ENCODE data around the gene NUFIP1. TPM values are rescaled to one million over a fixed set of nuclear protein-coding genes. Genes with fewer than 3 reads are reported as not detected.

Gene NUFIP1
- total and polyA plus RNA-seq, 2 experiments from 2014 or later = 7.7 to 23.9 TPM

DNA sequence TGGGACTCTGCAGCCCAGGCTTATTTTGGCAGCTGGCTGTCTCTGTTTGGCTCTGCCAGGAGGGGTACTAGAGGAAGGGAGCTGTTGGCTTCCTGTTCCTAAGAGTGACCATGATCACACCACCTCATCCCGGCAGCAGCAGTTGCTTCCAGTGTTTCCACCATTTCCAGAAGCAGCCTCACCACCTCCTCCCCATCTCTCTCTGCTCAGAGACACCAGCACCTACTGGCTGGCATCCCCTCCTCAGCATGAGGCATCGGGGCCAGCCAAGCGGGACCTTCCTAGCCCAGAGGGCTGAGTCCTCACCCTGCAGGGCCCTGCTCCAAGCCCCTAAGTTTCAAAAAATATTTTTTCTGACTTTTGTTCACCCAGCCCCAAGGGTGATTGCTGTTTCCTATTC lies 59.0 kb downstream of the NUFIP1 start:
- H3K27me3 Mint-ChIP-seq (ENCODE audit: insufficient read depth, low read depth, poor library complexity) = peaks cover 4% of the 10 kb centered on the region
- Histone ChIP-seq H3K27ac (ENCODE audit: low read depth) (no peak overlapping the region), H3K9me2 (ENCODE audit: insufficient read depth) (no peaks in the 10 kb centered on the region), H2AFZ (peak overlapping the region; percentile 81; the same call in 1 of the 2 replicates), H3F3A (replicated peaks; ENCODE audit: low read depth) (no peaks in the 10 kb centered on the region), H3K4me3 (no peak overlapping the region), H4K20me1 (replicated peaks; ENCODE audit: insufficient read depth) (no peaks in the 10 kb centered on the region), H3K36me3 (ENCODE audit: insufficient read depth) (no peaks in the 10 kb centered on the region), H3K4me2 (no peak overlapping the region), H3K4me1 (ENCODE audit: insufficient read depth) (peaks cover 4% of the 10 kb centered on the region; the same call in 1 of the 2 replicates), H3K27me3 (ENCODE audit: insufficient read depth) (no peaks in the 10 kb centered on the region), H3K79me2 (replicated peaks; ENCODE audit: insufficient read depth) (no peaks in the 10 kb centered on the region)
- no peak overlapping the region for H3K4me3 Mint-ChIP-seq
- no peaks in the 10 kb centered on the region for H3K9me3 Mint-ChIP-seq
- no peak for TF ChIP-seq CREB1 (CRISPR knock-in tag; IDR thresholded peaks at IDR 0.05; ENCODE audit: low read depth)
- TF ChIP-seq, protein P1, sequence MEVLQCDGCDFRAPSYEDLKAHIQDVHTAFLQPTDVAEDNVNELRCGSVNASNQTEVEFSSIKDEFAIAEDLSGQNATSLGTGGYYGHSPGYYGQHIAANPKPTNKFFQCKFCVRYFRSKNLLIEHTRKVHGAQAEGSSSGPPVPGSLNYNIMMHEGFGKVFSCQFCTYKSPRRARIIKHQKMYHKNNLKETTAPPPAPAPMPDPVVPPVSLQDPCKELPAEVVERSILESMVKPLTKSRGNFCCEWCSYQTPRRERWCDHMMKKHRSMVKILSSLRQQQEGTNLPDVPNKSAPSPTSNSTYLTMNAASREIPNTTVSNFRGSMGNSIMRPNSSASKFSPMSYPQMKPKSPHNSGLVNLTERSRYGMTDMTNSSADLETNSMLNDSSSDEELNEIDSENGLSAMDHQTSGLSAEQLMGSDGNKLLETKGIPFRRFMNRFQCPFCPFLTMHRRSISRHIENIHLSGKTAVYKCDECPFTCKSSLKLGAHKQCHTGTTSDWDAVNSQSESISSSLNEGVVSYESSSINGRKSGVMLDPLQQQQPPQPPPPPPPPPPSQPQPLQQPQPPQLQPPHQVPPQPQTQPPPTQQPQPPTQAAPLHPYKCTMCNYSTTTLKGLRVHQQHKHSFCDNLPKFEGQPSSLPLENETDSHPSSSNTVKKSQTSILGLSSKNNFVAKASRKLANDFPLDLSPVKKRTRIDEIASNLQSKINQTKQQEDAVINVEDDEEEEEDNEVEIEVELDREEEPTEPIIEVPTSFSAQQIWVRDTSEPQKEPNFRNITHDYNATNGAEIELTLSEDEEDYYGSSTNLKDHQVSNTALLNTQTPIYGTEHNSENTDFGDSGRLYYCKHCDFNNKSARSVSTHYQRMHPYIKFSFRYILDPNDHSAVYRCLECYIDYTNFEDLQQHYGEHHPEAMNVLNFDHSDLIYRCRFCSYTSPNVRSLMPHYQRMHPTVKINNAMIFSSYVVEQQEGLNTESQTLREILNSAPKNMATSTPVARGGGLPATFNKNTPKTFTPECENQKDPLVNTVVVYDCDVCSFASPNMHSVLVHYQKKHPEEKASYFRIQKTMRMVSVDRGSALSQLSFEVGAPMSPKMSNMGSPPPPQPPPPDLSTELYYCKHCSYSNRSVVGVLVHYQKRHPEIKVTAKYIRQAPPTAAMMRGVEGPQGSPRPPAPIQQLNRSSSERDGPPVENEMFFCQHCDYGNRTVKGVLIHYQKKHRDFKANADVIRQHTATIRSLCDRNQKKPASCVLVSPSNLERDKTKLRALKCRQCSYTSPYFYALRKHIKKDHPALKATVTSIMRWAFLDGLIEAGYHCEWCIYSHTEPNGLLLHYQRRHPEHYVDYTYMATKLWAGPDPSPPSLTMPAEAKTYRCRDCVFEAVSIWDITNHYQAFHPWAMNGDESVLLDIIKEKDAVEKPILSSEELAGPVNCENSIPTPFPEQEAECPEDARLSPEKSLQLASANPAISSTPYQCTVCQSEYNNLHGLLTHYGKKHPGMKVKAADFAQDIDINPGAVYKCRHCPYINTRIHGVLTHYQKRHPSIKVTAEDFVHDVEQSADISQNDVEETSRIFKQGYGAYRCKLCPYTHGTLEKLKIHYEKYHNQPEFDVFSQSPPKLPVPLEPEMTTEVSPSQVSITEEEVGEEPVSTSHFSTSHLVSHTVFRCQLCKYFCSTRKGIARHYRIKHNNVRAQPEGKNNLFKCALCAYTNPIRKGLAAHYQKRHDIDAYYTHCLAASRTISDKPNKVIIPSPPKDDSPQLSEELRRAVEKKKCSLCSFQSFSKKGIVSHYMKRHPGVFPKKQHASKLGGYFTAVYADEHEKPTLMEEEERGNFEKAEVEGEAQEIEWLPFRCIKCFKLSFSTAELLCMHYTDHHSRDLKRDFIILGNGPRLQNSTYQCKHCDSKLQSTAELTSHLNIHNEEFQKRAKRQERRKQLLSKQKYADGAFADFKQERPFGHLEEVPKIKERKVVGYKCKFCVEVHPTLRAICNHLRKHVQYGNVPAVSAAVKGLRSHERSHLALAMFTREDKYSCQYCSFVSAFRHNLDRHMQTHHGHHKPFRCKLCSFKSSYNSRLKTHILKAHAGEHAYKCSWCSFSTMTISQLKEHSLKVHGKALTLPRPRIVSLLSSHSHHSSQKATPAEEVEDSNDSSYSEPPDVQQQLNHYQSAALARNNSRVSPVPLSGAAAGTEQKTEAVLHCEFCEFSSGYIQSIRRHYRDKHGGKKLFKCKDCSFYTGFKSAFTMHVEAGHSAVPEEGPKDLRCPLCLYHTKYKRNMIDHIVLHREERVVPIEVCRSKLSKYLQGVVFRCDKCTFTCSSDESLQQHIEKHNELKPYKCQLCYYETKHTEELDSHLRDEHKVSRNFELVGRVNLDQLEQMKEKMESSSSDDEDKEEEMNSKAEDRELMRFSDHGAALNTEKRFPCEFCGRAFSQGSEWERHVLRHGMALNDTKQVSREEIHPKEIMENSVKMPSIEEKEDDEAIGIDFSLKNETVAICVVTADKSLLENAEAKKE (CRISPR knock-in tag; IDR thresholded peaks at IDR 0.05) = no peak
- TF ChIP-seq, protein P2, sequence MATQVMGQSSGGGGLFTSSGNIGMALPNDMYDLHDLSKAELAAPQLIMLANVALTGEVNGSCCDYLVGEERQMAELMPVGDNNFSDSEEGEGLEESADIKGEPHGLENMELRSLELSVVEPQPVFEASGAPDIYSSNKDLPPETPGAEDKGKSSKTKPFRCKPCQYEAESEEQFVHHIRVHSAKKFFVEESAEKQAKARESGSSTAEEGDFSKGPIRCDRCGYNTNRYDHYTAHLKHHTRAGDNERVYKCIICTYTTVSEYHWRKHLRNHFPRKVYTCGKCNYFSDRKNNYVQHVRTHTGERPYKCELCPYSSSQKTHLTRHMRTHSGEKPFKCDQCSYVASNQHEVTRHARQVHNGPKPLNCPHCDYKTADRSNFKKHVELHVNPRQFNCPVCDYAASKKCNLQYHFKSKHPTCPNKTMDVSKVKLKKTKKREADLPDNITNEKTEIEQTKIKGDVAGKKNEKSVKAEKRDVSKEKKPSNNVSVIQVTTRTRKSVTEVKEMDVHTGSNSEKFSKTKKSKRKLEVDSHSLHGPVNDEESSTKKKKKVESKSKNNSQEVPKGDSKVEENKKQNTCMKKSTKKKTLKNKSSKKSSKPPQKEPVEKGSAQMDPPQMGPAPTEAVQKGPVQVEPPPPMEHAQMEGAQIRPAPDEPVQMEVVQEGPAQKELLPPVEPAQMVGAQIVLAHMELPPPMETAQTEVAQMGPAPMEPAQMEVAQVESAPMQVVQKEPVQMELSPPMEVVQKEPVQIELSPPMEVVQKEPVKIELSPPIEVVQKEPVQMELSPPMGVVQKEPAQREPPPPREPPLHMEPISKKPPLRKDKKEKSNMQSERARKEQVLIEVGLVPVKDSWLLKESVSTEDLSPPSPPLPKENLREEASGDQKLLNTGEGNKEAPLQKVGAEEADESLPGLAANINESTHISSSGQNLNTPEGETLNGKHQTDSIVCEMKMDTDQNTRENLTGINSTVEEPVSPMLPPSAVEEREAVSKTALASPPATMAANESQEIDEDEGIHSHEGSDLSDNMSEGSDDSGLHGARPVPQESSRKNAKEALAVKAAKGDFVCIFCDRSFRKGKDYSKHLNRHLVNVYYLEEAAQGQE (IDR thresholded peaks at IDR 0.05; ENCODE audit: unreplicated experiment) = no peak
- TF ChIP-seq EZH2phosphoT487 (IDR thresholded peaks at IDR 0.05; ENCODE audit: unreplicated experiment) = no peak
- TF ChIP-seq, protein P3, sequence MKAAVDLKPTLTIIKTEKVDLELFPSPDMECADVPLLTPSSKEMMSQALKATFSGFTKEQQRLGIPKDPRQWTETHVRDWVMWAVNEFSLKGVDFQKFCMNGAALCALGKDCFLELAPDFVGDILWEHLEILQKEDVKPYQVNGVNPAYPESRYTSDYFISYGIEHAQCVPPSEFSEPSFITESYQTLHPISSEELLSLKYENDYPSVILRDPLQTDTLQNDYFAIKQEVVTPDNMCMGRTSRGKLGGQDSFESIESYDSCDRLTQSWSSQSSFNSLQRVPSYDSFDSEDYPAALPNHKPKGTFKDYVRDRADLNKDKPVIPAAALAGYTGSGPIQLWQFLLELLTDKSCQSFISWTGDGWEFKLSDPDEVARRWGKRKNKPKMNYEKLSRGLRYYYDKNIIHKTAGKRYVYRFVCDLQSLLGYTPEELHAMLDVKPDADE (IDR thresholded peaks at IDR 0.05) = no peak
- TF ChIP-seq ZNF331 (CRISPR knock-in tag; IDR thresholded peaks at IDR 0.05; ENCODE audit: low read depth) = no peak
- TF ChIP-seq NANOG (IDR thresholded peaks at IDR 0.05; ENCODE audit: borderline replicate concordance) = no peak
- TF ChIP-seq, protein P4, sequence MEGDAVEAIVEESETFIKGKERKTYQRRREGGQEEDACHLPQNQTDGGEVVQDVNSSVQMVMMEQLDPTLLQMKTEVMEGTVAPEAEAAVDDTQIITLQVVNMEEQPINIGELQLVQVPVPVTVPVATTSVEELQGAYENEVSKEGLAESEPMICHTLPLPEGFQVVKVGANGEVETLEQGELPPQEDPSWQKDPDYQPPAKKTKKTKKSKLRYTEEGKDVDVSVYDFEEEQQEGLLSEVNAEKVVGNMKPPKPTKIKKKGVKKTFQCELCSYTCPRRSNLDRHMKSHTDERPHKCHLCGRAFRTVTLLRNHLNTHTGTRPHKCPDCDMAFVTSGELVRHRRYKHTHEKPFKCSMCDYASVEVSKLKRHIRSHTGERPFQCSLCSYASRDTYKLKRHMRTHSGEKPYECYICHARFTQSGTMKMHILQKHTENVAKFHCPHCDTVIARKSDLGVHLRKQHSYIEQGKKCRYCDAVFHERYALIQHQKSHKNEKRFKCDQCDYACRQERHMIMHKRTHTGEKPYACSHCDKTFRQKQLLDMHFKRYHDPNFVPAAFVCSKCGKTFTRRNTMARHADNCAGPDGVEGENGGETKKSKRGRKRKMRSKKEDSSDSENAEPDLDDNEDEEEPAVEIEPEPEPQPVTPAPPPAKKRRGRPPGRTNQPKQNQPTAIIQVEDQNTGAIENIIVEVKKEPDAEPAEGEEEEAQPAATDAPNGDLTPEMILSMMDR (conservative IDR thresholded peaks at IDR 0.05; ENCODE audit: low read depth in 2 of 2) = no peak
- TF ChIP-seq EZH2 (IDR thresholded peaks at IDR 0.05; ENCODE audit: low read depth, unreplicated experiment) = no peak
- TF ChIP-seq JUNB (IDR thresholded peaks at IDR 0.05; ENCODE audit: unreplicated experiment) = no peak
- no peak for TF ChIP-seq ZNF114 (CRISPR knock-in tag; IDR thresholded peaks at IDR 0.05)
- TF ChIP-seq POLR2AphosphoS5 (IDR thresholded peaks at IDR 0.05; ENCODE audit: low read depth) = no peak
- H3K4me1 Mint-ChIP-seq = peaks cover 32% of the 10 kb centered on the region
- H3K36me3 Mint-ChIP-seq (ENCODE audit: low read depth) = no peaks in the 10 kb centered on the region
- ATAC-seq = peak; percentile 29; the same call in 2 of the 3 replicates
- no peak for DNase-seq (ENCODE audit: low spot score)
- H3K27ac Mint-ChIP-seq = no peak overlapping the region
